Vagina (tissue), 2 donors: Measurements from ENCODE around the gene STXBP5. TPM values are rescaled to one million over a fixed set of nuclear protein-coding genes. Genes with fewer than 3 reads are reported as not detected.

Experiments used
- DNase-seq, 2 donors: peaks; one replicate each; pipeline ENCODE4 v3.0.0-alpha.2; 2017; ENCODE audit errors: extremely low spot score in 2 of 2
- H3K27ac ChIP-seq: fragments of 200-600 bp; sonication (generic); one replicate; pipeline ENCODE4 v1.5.1; 2019
- H3K27me3 ChIP-seq: fragments of 200-600 bp; sonication (generic); one replicate; pipeline ENCODE4 v1.5.1; 2019
- H3K36me3 ChIP-seq, 2 donors: fragments of 200-600 bp; sonication (generic); one replicate each; pipeline ENCODE4 v1.5.1; 2017 to 2019
- H3K4me1 ChIP-seq: fragments of 200-600 bp; sonication (generic); one replicate; pipeline ENCODE4 v1.5.1; 2019
- H3K4me3 ChIP-seq, 2 donors: fragments of 200-600 bp; sonication (generic); 1 replicate in 1 of 2; 2 replicates in 1 of 2; pipeline ENCODE4 v1.5.1; 2016 to 2019
- H3K9me3 ChIP-seq: fragments of 200-600 bp; sonication (generic); one replicate; pipeline ENCODE4 v1.5.1; 2019
- POLR2A ChIP-seq, 2 donors: fragments of 450-650 bp; IDR thresholded peaks; one replicate each; pipeline ENCODE4 v1.6.1; 2017; ENCODE audit warnings: antibody characterized with exemption in 2 of 2, mild to moderate bottlenecking in 2 of 2, moderate library complexity in 2 of 2
- POLR2AphosphoS5 ChIP-seq, 2 donors: sonication (generic); formaldehyde crosslinking; IDR thresholded peaks; one replicate each; pipeline ENCODE4 v1.9.0; 2017; ENCODE audit warnings: antibody characterized with exemption in 2 of 2, mild to moderate bottlenecking in 2 of 2, low read depth in 1 of 2; ENCODE audit not compliant: insufficient read depth in 1 of 2
- intact Hi-C: fragments of 100-400 bp; cut with DNase I; formaldehyde crosslinking; loops from one replicate; pipeline ENCODE4 v1.15.1; 2023
- total RNA-seq: library from RNA; depleted of rRNA; stranded (reverse); fragments of >200 nt; gene quantifications from one replicate; pipeline ENCODE4 v1.2.3, GENCODE V29; 2016
- TF ChIP-seq, protein P1 (sequence below), 3 experiments: fragments of 450-650 bp in 2 of 3; fragments of 200-600 bp in 1 of 3; sonication (generic) in 1 of 3; IDR thresholded peaks; one replicate each; pipeline ENCODE4 v1.5.1; 2017 to 2019; ENCODE audit warnings: antibody characterized with exemption in 3 of 3, mild to moderate bottlenecking in 2 of 3, moderate library complexity in 2 of 3

Gene STXBP5
- total RNA-seq, 1 donor from 2014 or later = 33.9 TPM

GRCh38 chr6:147161974-147162495 is 42.2 kb upstream of the STXBP5 start:
- DNase-seq = no peak
- no peaks in the 10 kb centered on the region for H3K27me3 ChIP-seq
- H3K27ac ChIP-seq = no peak overlapping the region
- TF ChIP-seq POLR2A (IDR thresholded peaks at IDR 0.05) (no peak), POLR2AphosphoS5 (IDR thresholded peaks at IDR 0.05; ENCODE audit: insufficient read depth in 1 of 2, low read depth in 1 of 2) (no peak)
- TF ChIP-seq, protein P1, sequence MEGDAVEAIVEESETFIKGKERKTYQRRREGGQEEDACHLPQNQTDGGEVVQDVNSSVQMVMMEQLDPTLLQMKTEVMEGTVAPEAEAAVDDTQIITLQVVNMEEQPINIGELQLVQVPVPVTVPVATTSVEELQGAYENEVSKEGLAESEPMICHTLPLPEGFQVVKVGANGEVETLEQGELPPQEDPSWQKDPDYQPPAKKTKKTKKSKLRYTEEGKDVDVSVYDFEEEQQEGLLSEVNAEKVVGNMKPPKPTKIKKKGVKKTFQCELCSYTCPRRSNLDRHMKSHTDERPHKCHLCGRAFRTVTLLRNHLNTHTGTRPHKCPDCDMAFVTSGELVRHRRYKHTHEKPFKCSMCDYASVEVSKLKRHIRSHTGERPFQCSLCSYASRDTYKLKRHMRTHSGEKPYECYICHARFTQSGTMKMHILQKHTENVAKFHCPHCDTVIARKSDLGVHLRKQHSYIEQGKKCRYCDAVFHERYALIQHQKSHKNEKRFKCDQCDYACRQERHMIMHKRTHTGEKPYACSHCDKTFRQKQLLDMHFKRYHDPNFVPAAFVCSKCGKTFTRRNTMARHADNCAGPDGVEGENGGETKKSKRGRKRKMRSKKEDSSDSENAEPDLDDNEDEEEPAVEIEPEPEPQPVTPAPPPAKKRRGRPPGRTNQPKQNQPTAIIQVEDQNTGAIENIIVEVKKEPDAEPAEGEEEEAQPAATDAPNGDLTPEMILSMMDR (IDR thresholded peaks at IDR 0.05) = no peak
- H3K9me3 ChIP-seq = no peaks in the 10 kb centered on the region
- no peaks in the 10 kb centered on the region for H3K4me1 ChIP-seq
- H3K4me3 ChIP-seq = no peak overlapping the region
- H3K36me3 ChIP-seq = no peaks in the 10 kb centered on the region
- intact Hi-C loops = no loop called here

- no peak overlapping the region for H3K4me3 ChIP-seq
- intact Hi-C loops = no loop called here
- DNase-seq = no peak
- H3K27ac ChIP-seq = no peak overlapping the region
- H3K27me3 ChIP-seq = no peaks in the 10 kb centered on the region
- H3K4me1 ChIP-seq = no peaks in the 10 kb centered on the region
- TF ChIP-seq, protein P1 (IDR thresholded peaks at IDR 0.05) = no peak
- no peak for TF ChIP-seq POLR2AphosphoS5 (IDR thresholded peaks at IDR 0.05; ENCODE audit: insufficient read depth in 1 of 2, low read depth in 1 of 2)
- no peak for TF ChIP-seq POLR2A (IDR thresholded peaks at IDR 0.05)
- no peaks in the 10 kb centered on the region for H3K36me3 ChIP-seq
- H3K9me3 ChIP-seq = no peaks in the 10 kb centered on the region
These were observed 39.5 kb upstream of the STXBP5 start for GRCh38 chr6:147164761-147165160.

- TF ChIP-seq, protein P1 (IDR thresholded peaks at IDR 0.05) = no peak
- no peak for TF ChIP-seq POLR2AphosphoS5 (IDR thresholded peaks at IDR 0.05; ENCODE audit: insufficient read depth in 1 of 2, low read depth in 1 of 2)
- TF ChIP-seq POLR2A (IDR thresholded peaks at IDR 0.05) = no peak
These were observed 37.8 kb upstream of the STXBP5 start for GRCh38 chr6:147166360-147166944.

GRCh38 chr6:147166992-147167391 is 37.2 kb upstream of the STXBP5 start:
- no peak for DNase-seq
- TF ChIP-seq POLR2A (IDR thresholded peaks at IDR 0.05) (no peak), POLR2AphosphoS5 (IDR thresholded peaks at IDR 0.05; ENCODE audit: insufficient read depth in 1 of 2, low read depth in 1 of 2) (no peak)
- TF ChIP-seq, protein P1 (IDR thresholded peaks at IDR 0.05) = no peak
- H3K36me3 ChIP-seq = no peaks in the 10 kb centered on the region
- intact Hi-C loops = no loop called here
- no peaks in the 10 kb centered on the region for H3K4me1 ChIP-seq
- H3K9me3 ChIP-seq = no peaks in the 10 kb centered on the region
- no peak overlapping the region for H3K27ac ChIP-seq
- no peaks in the 10 kb centered on the region for H3K27me3 ChIP-seq
- H3K4me3 ChIP-seq = no peak overlapping the region

More at GRCh38 chr6:147166360-147166944, 37.8 kb upstream of the STXBP5 start:
- no peaks in the 10 kb centered on the region for H3K27me3 ChIP-seq
- H3K27ac ChIP-seq = no peak overlapping the region
- H3K4me1 ChIP-seq = no peaks in the 10 kb centered on the region
- H3K36me3 ChIP-seq = no peaks in the 10 kb centered on the region
- no peaks in the 10 kb centered on the region for H3K9me3 ChIP-seq
- no peak overlapping the region for H3K4me3 ChIP-seq
- DNase-seq = no peak
- intact Hi-C loops = no loop called here
